Vagina (tissue), 2 donors: ENCODE measurements around the gene GPER1. TPM values are rescaled to one million over a fixed set of nuclear protein-coding genes. Genes with fewer than 3 reads are reported as not detected.

ENCODE experiments used
- DNase-seq, 2 donors: peaks; one replicate each; pipeline ENCODE4 v3.0.0-alpha.2; 2017; ENCODE audit errors: extremely low spot score in 2 of 2
- H3K27ac ChIP-seq: fragments of 200-600 bp; sonication (generic); one replicate; pipeline ENCODE4 v1.5.1; 2019
- H3K27me3 ChIP-seq: fragments of 200-600 bp; sonication (generic); one replicate; pipeline ENCODE4 v1.5.1; 2019
- H3K36me3 ChIP-seq, 2 donors: fragments of 200-600 bp; sonication (generic); one replicate each; pipeline ENCODE4 v1.5.1; 2017 to 2019
- H3K4me1 ChIP-seq: fragments of 200-600 bp; sonication (generic); one replicate; pipeline ENCODE4 v1.5.1; 2019
- H3K4me3 ChIP-seq, 2 donors: fragments of 200-600 bp; sonication (generic); 1 replicate in 1 of 2; 2 replicates in 1 of 2; pipeline ENCODE4 v1.5.1; 2016 to 2019
- H3K9me3 ChIP-seq: fragments of 200-600 bp; sonication (generic); one replicate; pipeline ENCODE4 v1.5.1; 2019
- CTCF ChIP-seq, 3 experiments: fragments of 450-650 bp in 2 of 3; fragments of 200-600 bp in 1 of 3; sonication (generic) in 1 of 3; IDR thresholded peaks; one replicate each; pipeline ENCODE4 v1.5.1; 2017 to 2019; ENCODE audit warnings: antibody characterized with exemption in 3 of 3, mild to moderate bottlenecking in 2 of 3, moderate library complexity in 2 of 3
- POLR2A ChIP-seq, 2 donors: fragments of 450-650 bp; IDR thresholded peaks; one replicate each; pipeline ENCODE4 v1.6.1; 2017; ENCODE audit warnings: antibody characterized with exemption in 2 of 2, mild to moderate bottlenecking in 2 of 2, moderate library complexity in 2 of 2
- POLR2AphosphoS5 ChIP-seq, 2 donors: sonication (generic); formaldehyde crosslinking; IDR thresholded peaks; one replicate each; pipeline ENCODE4 v1.9.0; 2017; ENCODE audit warnings: antibody characterized with exemption in 2 of 2, mild to moderate bottlenecking in 2 of 2, low read depth in 1 of 2; ENCODE audit not compliant: insufficient read depth in 1 of 2
- intact Hi-C: fragments of 100-400 bp; cut with DNase I; formaldehyde crosslinking; loops from one replicate; pipeline ENCODE4 v1.15.1; 2023
- total RNA-seq: library from RNA; depleted of rRNA; stranded (reverse); fragments of >200 nt; gene quantifications from one replicate; pipeline ENCODE4 v1.2.3, GENCODE V29; 2016

GPER1 gene
- total RNA-seq, 1 donor from 2014 or later = 8.3 TPM

- TF ChIP-seq CTCF (IDR thresholded peaks at IDR 0.05) (no peak), POLR2AphosphoS5 (IDR thresholded peaks at IDR 0.05; ENCODE audit: insufficient read depth in 1 of 2, low read depth in 1 of 2) (no peak), POLR2A (IDR thresholded peaks at IDR 0.05) (no peak)
- Histone ChIP-seq H3K36me3 (no peaks in the 10 kb centered on the region), H3K4me3 (no peak overlapping the region), H3K27ac (no peak overlapping the region), H3K9me3 (no peaks in the 10 kb centered on the region), H3K4me1 (peaks cover 52% of the 10 kb centered on the region), H3K27me3 (no peaks in the 10 kb centered on the region)
- no peak for DNase-seq
- intact Hi-C loops = no loop called here
These were observed 40.9 kb upstream of the GPER1 start for GRCh38 chr7:1046722-1047679.

GRCh38 chr7:1049006-1049741, 38.7 kb upstream of the GPER1 start:
- TF ChIP-seq CTCF (IDR thresholded peaks at IDR 0.05) = no peak
- peak in 1 of 2 donors; percentile 44 for TF ChIP-seq POLR2AphosphoS5 (IDR thresholded peaks at IDR 0.05; ENCODE audit: insufficient read depth in 1 of 2, low read depth in 1 of 2)
- TF ChIP-seq POLR2A (IDR thresholded peaks at IDR 0.05) = no peak
- Histone ChIP-seq H3K4me3 (no peak overlapping the region), H3K27ac (no peak overlapping the region), H3K4me1 (peaks cover 47% of the 10 kb centered on the region), H3K27me3 (no peaks in the 10 kb centered on the region), H3K36me3 (no peaks in the 10 kb centered on the region), H3K9me3 (no peaks in the 10 kb centered on the region)
- no peak for DNase-seq
- intact Hi-C loops = no loop called here

GRCh38 chr7:1049801-1050200, 38.1 kb upstream of the GPER1 start:
- Histone ChIP-seq H3K4me3 (no peak overlapping the region), H3K27ac (no peak overlapping the region), H3K27me3 (no peaks in the 10 kb centered on the region), H3K9me3 (no peaks in the 10 kb centered on the region), H3K36me3 (no peaks in the 10 kb centered on the region), H3K4me1 (peaks cover 52% of the 10 kb centered on the region)
- DNase-seq = no peak
- TF ChIP-seq POLR2AphosphoS5 (IDR thresholded peaks at IDR 0.05; ENCODE audit: insufficient read depth in 1 of 2, low read depth in 1 of 2) = no peak
- no peak for TF ChIP-seq POLR2A (IDR thresholded peaks at IDR 0.05)
- no peak for TF ChIP-seq CTCF (IDR thresholded peaks at IDR 0.05)
- intact Hi-C loops = no loop called here

- Histone ChIP-seq H3K9me3 (no peaks in the 10 kb centered on the region), H3K27me3 (no peaks in the 10 kb centered on the region), H3K4me3 (no peak overlapping the region), H3K4me1 (peaks cover 52% of the 10 kb centered on the region), H3K27ac (no peak overlapping the region), H3K36me3 (no peaks in the 10 kb centered on the region)
- intact Hi-C loops = no loop called here
- no peak for DNase-seq
- no peak for TF ChIP-seq POLR2AphosphoS5 (IDR thresholded peaks at IDR 0.05; ENCODE audit: insufficient read depth in 1 of 2, low read depth in 1 of 2)
- TF ChIP-seq CTCF (IDR thresholded peaks at IDR 0.05) = no peak
- TF ChIP-seq POLR2A (IDR thresholded peaks at IDR 0.05) = no peak
These were observed 37.5 kb upstream of the GPER1 start for GRCh38 chr7:1050254-1050906.
